Left hindlimb (tissue), 1 donor: Measurements from ENCODE around the gene SLC6A16.

Source experiments
- DNase-seq: peaks from one replicate; pipeline ENCODE4 v3.0.0-alpha.2; 2018

Gene SLC6A16

DNA sequence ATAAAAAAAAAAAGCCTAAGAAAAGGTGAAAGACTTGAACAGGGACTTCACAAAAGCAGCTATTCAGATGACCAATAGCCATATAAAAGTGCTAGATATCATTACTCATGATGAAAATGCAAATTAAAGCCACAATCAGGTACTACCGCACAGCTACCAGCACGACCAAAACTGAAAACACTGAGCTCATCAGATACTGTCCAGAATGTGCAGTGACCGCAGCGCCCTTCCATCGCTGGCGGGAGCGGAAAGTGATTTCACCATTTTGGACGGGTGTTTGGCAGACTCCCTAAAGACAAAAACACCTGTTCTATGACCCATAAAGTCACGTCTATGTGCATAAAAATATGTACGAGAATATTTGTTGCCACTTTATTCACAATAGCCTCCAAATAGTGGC is 60.7 kb downstream of the SLC6A16 start:
- no peak for DNase-seq

DNA sequence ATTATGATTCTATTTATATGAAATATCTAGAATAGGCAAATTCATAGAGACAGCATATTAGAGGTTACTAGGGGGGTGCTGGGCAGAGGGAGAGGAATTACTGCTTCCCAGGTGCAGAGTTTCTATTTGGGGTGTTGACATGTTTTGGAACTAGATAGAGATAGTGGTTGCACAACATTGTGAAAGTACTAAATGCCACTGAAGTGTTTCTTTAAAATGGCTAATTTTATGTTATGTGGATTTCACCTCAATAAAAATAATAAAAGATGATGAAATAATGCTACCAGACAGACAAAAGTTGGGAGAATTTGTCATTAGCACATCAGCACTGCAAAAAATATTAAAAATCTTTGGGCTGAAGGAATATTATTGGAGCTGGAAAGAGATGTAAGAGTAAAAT is 63.4 kb downstream of the SLC6A16 start:
- DNase-seq = no peak

DNA sequence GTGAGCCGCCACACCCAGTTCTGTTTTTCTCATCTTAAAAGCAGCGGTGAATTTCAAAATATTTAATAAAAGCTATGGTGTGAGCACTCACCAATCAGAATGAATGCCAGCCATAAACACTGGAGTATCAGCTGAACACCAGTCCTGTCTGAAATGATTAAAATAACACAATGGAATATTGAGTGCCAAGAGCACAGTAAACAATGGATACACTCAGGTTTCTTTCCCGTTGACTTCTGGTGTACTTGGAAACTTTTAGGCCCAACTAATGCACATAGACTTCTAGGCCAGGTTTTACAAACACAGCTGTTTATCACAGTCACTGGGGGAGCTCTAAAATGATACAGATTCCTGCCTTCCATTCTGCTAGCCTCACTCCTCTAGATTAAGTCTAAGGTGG is 68.3 kb downstream of the SLC6A16 start:
- no peak for DNase-seq

DNA sequence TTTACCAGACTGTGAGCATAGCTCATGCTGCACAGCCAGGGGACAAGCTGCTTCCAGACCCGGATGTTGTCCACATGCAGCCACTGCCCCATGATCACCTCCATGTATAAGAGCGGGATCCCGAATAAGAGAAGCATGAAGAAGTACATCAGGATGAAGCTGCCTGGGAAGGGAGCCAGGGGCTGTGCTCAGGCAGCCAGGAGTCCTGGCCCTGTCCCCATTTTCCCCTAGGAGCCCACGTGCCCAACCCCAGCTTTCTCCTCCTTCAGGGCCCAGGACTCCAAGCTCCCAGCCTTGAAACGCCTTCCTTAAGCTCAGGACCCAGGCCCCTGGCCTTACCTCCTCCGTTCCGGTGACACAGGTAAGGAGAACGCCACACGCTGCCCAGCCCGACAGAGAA is 69.3 kb downstream of the SLC6A16 start:
- DNase-seq = no peak

DNA sequence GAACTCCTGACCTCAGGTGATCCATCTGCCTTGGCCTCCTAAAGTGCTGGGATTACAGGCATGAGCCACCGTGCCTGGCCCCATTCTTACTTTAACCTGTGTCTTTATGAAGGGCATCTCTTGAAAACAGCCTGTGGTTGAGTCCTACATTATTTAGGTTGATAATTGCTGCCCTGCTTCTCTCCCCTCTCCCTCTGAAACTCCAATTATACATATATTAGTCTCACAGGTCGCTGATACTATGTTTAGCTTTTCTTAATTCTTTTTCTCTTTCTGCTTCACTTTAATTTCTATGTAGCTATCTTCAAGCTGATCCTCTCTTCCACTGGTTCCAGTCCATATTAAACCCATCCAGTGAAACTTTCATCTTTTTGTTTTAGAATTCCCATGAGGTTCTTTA is 75.1 kb downstream of the SLC6A16 start:
- no peak for DNase-seq

DNA sequence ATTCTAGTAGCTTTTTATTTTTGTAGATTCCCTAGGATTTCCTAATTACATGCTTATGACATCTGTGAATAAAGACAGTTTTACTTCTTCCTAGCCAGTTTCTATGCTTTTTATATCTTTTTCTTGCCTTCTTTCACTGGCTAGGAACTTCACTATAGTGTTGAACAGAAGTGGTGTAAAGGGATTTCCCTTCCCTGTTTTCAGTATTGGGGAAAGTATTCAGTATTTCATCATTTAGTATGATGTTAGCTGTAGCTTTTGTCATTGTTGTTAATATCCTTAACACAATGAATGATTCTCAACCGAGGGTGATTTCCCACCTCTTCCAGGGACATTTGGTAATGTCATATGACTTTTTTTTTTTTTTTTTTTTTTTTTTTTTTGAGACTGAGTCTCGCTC is 77.3 kb downstream of the SLC6A16 start:
- no peak for DNase-seq

DNA sequence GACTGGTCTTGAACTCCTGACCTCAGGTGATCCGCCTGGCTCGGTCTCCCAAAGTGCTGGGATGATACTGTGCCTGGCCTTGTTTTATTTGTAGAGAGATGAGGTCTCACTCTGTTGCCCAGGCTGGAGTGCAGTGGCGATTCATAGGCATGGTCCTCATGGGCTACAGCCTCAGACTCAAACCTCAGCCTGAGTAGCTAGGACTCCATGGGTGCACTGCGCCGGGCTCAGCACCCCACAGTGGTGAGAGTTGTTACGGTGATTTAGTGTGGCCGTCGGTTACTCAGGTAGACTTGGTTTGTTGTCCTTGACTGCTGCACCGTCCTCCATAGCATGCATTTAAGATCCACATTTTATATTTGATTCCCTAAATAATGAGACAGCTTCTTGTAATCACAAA is 80.7 kb downstream of the SLC6A16 start:
- DNase-seq = no peak

DNA sequence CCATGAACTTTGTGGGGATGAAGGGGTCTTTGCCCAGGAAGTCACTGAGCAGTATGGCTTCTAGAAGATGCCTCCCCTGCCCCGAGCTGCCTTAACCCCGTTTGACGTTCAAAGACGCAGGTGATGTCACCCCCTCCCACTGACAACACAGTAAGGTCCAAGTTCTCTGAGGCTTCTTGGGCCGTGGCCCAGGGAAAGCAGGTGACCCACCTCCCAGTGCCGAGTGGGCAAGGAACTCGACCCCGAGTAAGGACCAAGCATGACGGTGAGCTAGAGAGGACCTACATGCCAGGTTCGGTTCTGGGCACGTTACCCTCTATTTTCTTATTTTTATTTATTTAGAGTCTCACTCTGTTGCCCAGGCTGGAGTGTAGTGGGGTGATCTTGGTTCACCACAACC is 81.3 kb downstream of the SLC6A16 start:
- DNase-seq = no peak

DNA sequence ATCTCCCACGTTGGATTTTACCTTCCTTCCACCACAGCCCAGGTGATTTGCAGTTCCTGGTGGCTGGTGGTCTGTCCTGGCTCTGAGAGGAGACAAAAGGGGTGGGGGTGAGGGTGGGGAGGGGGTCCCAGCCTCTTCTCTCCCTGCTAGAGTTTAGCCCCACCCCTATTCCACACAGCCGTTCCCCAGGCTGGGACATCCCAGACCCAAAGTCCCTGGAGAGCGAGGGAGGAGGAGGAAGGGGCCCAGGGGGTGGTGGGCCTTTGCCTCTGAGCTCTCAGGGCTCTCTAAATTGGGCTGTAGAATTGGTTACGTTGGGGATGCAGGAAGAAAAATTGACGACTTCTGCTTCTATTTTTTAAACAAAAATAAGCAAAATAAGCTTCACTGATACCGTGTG is 81.9 kb downstream of the SLC6A16 start:
- no peak for DNase-seq

DNA sequence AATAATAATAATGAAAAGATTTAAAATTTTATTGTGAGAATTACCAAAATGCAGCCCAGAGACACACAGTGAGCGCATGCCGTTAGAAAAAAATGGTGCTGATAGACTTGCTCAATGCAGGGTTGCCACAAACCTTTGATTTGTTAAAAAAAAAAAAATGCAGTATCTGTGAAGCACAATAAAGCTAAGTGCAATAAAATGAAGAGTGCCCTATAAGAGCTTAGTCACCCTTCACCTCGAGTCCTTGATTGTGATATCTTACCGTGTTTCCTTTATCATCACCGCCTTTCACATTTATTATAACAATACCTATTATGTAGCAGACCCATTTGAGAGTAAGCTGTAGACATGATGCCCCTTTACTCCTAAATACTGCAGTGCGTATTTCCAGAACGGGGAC is 83.2 kb downstream of the SLC6A16 start:
- DNase-seq = no peak
